Prostate gland (tissue), 2 donors: Measurements from ENCODE around the gene ITFG2. TPM values are rescaled to one million over a fixed set of nuclear protein-coding genes. Genes with fewer than 3 reads are reported as not detected.
"Not testable (repeated sequence)": the region's sequence is repeated elsewhere in the genome, so short reads cannot be mapped to it uniquely, and the experiment has no call there.

ENCODE experiments used
- DNase-seq: peaks from one replicate; pipeline ENCODE4 v3.0.0-alpha.2; 2019; ENCODE audit warnings: low spot score
- H3K27ac ChIP-seq, 2 donors: fragments of 200-600 bp; sonication (generic); 2 replicates each; pipeline ENCODE4 v1.5.1; 2017 to 2019
- H3K27me3 ChIP-seq: fragments of 200-600 bp; sonication (generic); replicated peaks from 2 replicates; pipeline ENCODE4 v1.5.1; 2019; ENCODE audit not compliant: insufficient read depth
- H3K36me3 ChIP-seq, 2 donors: fragments of 200-600 bp; sonication (generic); 1 replicate in 1 of 2; 2 replicates in 1 of 2; pipeline versions ENCODE4 v1.5.1 to v1.8.1; 2017 to 2019
- H3K4me1 ChIP-seq: fragments of 200-600 bp; sonication (generic); replicated peaks from 2 replicates; pipeline ENCODE4 v1.5.1; 2019
- H3K4me3 ChIP-seq, 2 donors: fragments of 200-600 bp; sonication (generic); 2 replicates each; pipeline ENCODE4 v1.5.1; 2017 to 2019
- H3K9me3 ChIP-seq: fragments of 200-600 bp; sonication (generic); 2 replicates; pipeline ENCODE4 v1.5.1; 2017
- CTCF ChIP-seq, 4 experiments: fragments of 200-600 bp in 2 of 4; fragments of 450-650 bp in 2 of 4; sonication (generic) in 2 of 4; IDR thresholded peaks; 1 replicate in 3 of 4; 2 replicates in 1 of 4; pipeline ENCODE4 v1.5.1; 2016 to 2019; ENCODE audit warnings: antibody characterized with exemption in 4 of 4, mild to moderate bottlenecking in 2 of 4, moderate library complexity in 2 of 4
- POLR2A ChIP-seq: fragments of 450-650 bp; IDR thresholded peaks from one replicate; pipeline ENCODE4 v1.6.1; 2016; ENCODE audit warnings: antibody characterized with exemption, mild to moderate bottlenecking
- POLR2AphosphoS5 ChIP-seq: sonication (generic); formaldehyde crosslinking; IDR thresholded peaks from one replicate; pipeline ENCODE4 v1.6.1; 2017; ENCODE audit warnings: antibody characterized with exemption
- WGBS: methylation state at CpG from one replicate; pipeline ENCODE4 v1.1.5; 2018; 5-methylcytosine and 5-hydroxymethylcytosine counted together
- intact Hi-C: fragments of 100-400 bp; cut with DNase I; formaldehyde crosslinking; loops from one replicate; pipeline ENCODE4 v1.14.2; 2022
- total RNA-seq, 2 donors: library from RNA; depleted of rRNA; stranded (reverse); fragments of >200 nt; gene quantifications; one replicate each; pipeline ENCODE4 v1.1.0, GENCODE V29; 2016

The ITFG2 gene
- total RNA-seq, 2 donors from 2014 or later, result 41.5 to 46.5 TPM

- Histone ChIP-seq H3K4me1 (no peaks in the 10 kb centered on the region), H3K36me3 (no peaks in the 10 kb centered on the region), H3K27me3 (no peaks in the 10 kb centered on the region), H3K27ac (no peak overlapping the region), H3K9me3 (no peaks in the 10 kb centered on the region), H3K4me3 (no peak overlapping the region)
- DNase-seq, result no peak
- no peak for TF ChIP-seq POLR2A
- no peak for TF ChIP-seq CTCF (IDR thresholded peaks at IDR 0.05)
- TF ChIP-seq POLR2AphosphoS5, result no peak
- intact Hi-C loops, result no loop called here
- 91% methylated on average over 9 of the region's 9 CpGs for WGBS
These were observed 51.7 kb downstream of the ITFG2 start for GRCh38 chr12:2864198-2864597.

- H3K36me3 ChIP-seq, H3K4me3 ChIP-seq, H3K4me1 ChIP-seq, H3K9me3 ChIP-seq, intact Hi-C loops, H3K27ac ChIP-seq, DNase-seq, H3K27me3 ChIP-seq: not testable (repeated sequence)
- 90% methylated on average over 9 of the region's 9 CpGs for WGBS
These were observed 56.6 kb downstream of the ITFG2 start for GRCh38 chr12:2868986-2869632.

Other genes starting within 250 kb of the ITFG2 start
- 10 to 100 TPM; 55.2 to 87.0 TPM for gene FKBP4, start 17.7 kb upstream of the ITFG2 start, total RNA-seq
- gene NRIP2, start 22.4 kb downstream of the ITFG2 start, total RNA-seq, result 1 to 10 TPM in 1 of 2 donors, under 1 TPM in 1; 0.18 to 8.7 TPM
- under 1 TPM in 1 of 2 donors, not detected in 1; 0.85 TPM for gene TEX52, start 44.4 kb downstream of the ITFG2 start, total RNA-seq
- 10 to 100 TPM in 1 of 2 donors, 1 to 10 TPM in 1; 1.2 to 10.8 TPM for gene FOXM1, start 64.5 kb downstream of the ITFG2 start, total RNA-seq
- gene RHNO1, start 64.6 kb downstream of the ITFG2 start, total RNA-seq, result 10 to 100 TPM; 26.5 to 29.1 TPM
- gene TULP3, start 78.2 kb downstream of the ITFG2 start, total RNA-seq, result 10 to 100 TPM; 15.2 to 22.2 TPM
- gene TEAD4, start 146.7 kb downstream of the ITFG2 start, total RNA-seq, result 10 to 100 TPM in 1 of 2 donors, 1 to 10 TPM in 1; 9.9 to 20.9 TPM